ENCODE data around the gene USP20. TPM values are rescaled to one million over a fixed set of nuclear protein-coding genes. Genes with fewer than 3 reads are reported as not detected.

Gene USP20
- total RNA-seq, 6 experiments from 2014 or later = 24.1 to 35.4 (median 26.2) TPM

DNA sequence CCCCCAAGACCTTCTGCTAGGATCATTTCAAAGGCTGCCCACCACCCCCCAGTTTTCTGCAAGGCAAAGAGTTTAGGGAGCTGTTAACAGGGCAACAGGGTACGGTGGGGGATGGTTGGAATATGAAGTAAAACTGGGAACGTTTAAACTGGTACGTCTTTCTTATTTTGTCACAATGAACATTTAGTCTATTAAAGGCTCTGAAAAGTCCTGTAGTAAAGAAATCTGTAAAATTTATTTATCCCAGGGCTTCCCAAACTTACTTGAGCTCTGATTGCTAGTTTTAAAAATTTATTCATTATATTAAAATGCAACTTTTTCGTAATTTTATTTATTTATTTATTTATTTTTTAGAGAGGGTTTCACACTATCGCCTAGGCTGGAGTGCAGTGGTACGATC lies 62.0 kb downstream of the USP20 start:
- no peaks in the 10 kb centered on the region for H3K9me3 Mint-ChIP-seq
- no peak for DNase-seq
- H3K36me3 Mint-ChIP-seq (ENCODE audit: low read depth) = peaks cover 20% of the 10 kb centered on the region
- H3K4me3 Mint-ChIP-seq = no peak overlapping the region
- no peak for TF ChIP-seq CTCF (IDR thresholded peaks at IDR 0.05)
- H3K4me1 Mint-ChIP-seq (ENCODE audit: low read depth) = peaks cover 15% of the 10 kb centered on the region; the same call in 1 of the 2 replicates
- no peak overlapping the region for H3K27ac Mint-ChIP-seq
- H3K27me3 Mint-ChIP-seq (ENCODE audit: insufficient read depth) = no peaks in the 10 kb centered on the region

DNA sequence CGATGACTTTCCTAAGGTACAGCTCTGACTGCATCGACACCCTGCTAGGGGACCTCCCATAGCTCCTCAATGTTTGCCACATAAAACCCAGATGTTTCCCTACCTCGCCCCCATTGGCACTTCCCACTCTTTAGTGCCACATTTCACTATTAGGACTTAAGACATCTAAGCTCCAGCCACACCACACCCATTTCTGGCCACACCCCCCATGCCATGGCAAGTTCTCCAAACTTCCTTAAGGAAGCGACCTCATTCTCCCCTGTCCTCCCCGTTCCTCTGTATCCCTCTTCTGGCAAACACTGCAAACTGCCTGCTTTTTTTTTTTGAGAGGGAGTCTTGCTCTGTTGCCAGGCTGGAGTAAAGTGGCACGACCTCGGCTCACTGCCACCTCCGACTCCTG lies 62.9 kb downstream of the USP20 start:
- Mint-ChIP-seq H3K27ac (no peak overlapping the region; the same call in 1 of the 2 replicates), H3K27me3 (ENCODE audit: insufficient read depth) (no peaks in the 10 kb centered on the region), H3K4me3 (no peak overlapping the region), H3K9me3 (no peaks in the 10 kb centered on the region), H3K4me1 (ENCODE audit: low read depth) (peaks cover 8% of the 10 kb centered on the region; the same call in 1 of the 2 replicates), H3K36me3 (ENCODE audit: low read depth) (peaks cover 20% of the 10 kb centered on the region)
- TF ChIP-seq CTCF (IDR thresholded peaks at IDR 0.05) = no peak
- DNase-seq = no peak

DNA sequence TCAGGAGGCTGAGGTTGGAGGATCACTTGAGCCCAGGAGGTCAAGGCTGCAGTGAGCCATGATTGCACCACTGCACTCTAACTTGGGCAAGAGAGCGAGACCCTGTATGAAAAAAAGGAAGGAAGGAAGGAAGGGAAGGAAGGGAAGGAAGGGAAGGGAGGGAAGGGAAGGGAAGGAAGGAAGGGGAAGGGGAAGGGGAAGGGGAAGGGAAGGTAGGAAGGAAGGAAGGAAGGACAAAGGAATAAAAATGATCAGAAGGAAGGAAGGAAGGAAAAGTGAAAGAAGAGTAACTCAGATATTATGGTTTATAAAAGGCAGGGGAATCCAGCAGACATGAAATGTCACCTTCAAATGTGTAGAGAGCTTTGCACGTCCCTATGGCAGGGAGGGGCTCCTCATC lies 64.4 kb downstream of the USP20 start:
- H3K36me3 Mint-ChIP-seq (ENCODE audit: low read depth) = peaks cover 29% of the 10 kb centered on the region
- no peaks in the 10 kb centered on the region for H3K27me3 Mint-ChIP-seq (ENCODE audit: insufficient read depth)
- H3K4me1 Mint-ChIP-seq (ENCODE audit: low read depth) = peaks cover 14% of the 10 kb centered on the region
- H3K9me3 Mint-ChIP-seq = no peaks in the 10 kb centered on the region
- H3K27ac Mint-ChIP-seq = no peak overlapping the region
- no peak overlapping the region for H3K4me3 Mint-ChIP-seq
- no peak for DNase-seq
- no peak for TF ChIP-seq CTCF (IDR thresholded peaks at IDR 0.05)

- H3K36me3 Mint-ChIP-seq (ENCODE audit: low read depth) = peaks cover 37% of the 10 kb centered on the region
- no peaks in the 10 kb centered on the region for H3K27me3 Mint-ChIP-seq (ENCODE audit: insufficient read depth)
- DNase-seq = no peak
- no peak overlapping the region for H3K27ac Mint-ChIP-seq
- no peak overlapping the region for H3K4me3 Mint-ChIP-seq
- no peaks in the 10 kb centered on the region for H3K9me3 Mint-ChIP-seq
- H3K4me1 Mint-ChIP-seq (ENCODE audit: low read depth) = peaks cover 21% of the 10 kb centered on the region
- TF ChIP-seq CTCF (IDR thresholded peaks at IDR 0.05) = no peak
These were observed 65.2 kb downstream of the USP20 start for GRCh38 chr9:129900263-129901027.

DNA sequence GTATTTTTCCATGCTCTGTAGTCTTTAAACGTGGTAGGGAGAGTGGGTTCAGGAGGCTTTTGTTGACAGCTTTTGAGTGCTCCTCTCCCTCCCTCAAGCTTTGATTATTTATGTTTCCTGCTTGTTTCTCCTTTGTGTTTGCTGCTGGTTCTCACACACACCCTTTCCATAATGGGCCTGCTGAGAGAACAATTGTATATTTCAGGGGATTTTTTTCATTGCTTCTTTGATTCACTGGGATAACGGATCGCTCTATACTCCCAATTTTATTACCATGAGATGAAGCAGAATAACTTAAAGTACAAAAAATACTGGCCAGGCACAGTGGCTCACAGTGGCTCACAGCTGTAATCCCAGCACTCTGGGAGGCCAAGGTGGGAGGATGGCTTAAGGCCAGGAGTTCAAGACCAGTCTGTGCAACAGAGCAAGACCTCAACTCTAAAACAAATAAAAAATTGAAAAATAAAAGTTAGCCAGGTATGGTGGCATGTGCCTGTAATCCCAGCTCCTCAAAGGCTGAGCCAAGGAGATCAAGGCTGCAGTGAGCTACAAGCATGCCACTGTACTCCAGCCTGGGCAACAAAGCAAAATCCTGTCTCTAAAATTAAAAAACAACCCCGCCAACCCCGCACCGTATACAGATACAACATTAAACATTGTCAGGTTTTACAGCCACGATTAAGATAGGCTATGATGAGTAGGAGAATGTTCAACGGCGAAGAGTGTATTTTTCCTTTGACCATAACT lies 66.9 kb downstream of the USP20 start:
- H3K27ac Mint-ChIP-seq = no peak overlapping the region
- H3K9me3 Mint-ChIP-seq = no peaks in the 10 kb centered on the region
- DNase-seq = no peak
- no peak for TF ChIP-seq CTCF (IDR thresholded peaks at IDR 0.05)
- H3K4me3 Mint-ChIP-seq = no peak overlapping the region
- H3K4me1 Mint-ChIP-seq (ENCODE audit: low read depth) = peaks cover 25% of the 10 kb centered on the region
- no peaks in the 10 kb centered on the region for H3K27me3 Mint-ChIP-seq (ENCODE audit: insufficient read depth)
- H3K36me3 Mint-ChIP-seq (ENCODE audit: low read depth) = peaks cover 34% of the 10 kb centered on the region

Measured in HFFc6 (cell line).